GM23338 (cell line): ENCODE measurements around the gene CDKL1. TPM values are rescaled to one million over a fixed set of nuclear protein-coding genes. Genes with fewer than 3 reads are reported as not detected.
"Not testable (repeated sequence)": the region's sequence is repeated elsewhere in the genome, so short reads cannot be mapped to it uniquely, and the experiment has no call there.

Source experiments
- ATAC-seq: fragments of 200-7000 bp; cut with Tn5 transposase; 3 replicates; pipeline ENCODE4 v1.9.1; 2020
- DNase-seq: peaks from one replicate; pipeline ENCODE4 v3.0.0-alpha.2; 2015; ENCODE audit warnings: low spot score
- H2AFZ ChIP-seq: fragments of 200-600 bp; sonication (generic); 2 replicates; pipeline ENCODE4 v1.8.0; 2016; ENCODE audit warnings: antibody characterized with exemption, mild to moderate bottlenecking, moderate library complexity
- H3F3A ChIP-seq: fragments of 200-600 bp; sonication (generic); replicated peaks from 2 replicates; pipeline ENCODE4 v1.8.0; 2017; ENCODE audit warnings: antibody characterized with exemption, mixed run types, low read depth
- H3K27ac ChIP-seq: fragments of 200-600 bp; sonication (generic); 2 replicates; pipeline ENCODE4 v1.6.1; 2016; ENCODE audit warnings: low read depth
- H3K27me3 ChIP-seq: fragments of 200-600 bp; sonication (generic); 2 replicates; pipeline ENCODE4 v1.8.0; 2016; ENCODE audit warnings: mild to moderate bottlenecking, mixed run types, moderate library complexity; ENCODE audit not compliant: insufficient read depth
- H3K36me3 ChIP-seq: fragments of 200-600 bp; sonication (generic); 2 replicates; pipeline ENCODE4 v1.8.0; 2016; ENCODE audit warnings: mild to moderate bottlenecking; ENCODE audit not compliant: insufficient read depth
- H3K4me1 ChIP-seq: fragments of 200-600 bp; sonication (generic); 2 replicates; pipeline ENCODE4 v1.8.0; 2016; ENCODE audit warnings: mild to moderate bottlenecking, moderate library complexity; ENCODE audit not compliant: insufficient read depth
- H3K4me2 ChIP-seq: fragments of 200-600 bp; sonication (generic); 2 replicates; pipeline ENCODE4 v1.7.1; 2017; ENCODE audit warnings: mixed run types
- H3K4me3 ChIP-seq: fragments of 200-600 bp; sonication (generic); 2 replicates; pipeline ENCODE4 v1.6.1; 2016; ENCODE audit warnings: mixed run types
- H3K79me2 ChIP-seq: fragments of 200-600 bp; sonication (generic); replicated peaks from 2 replicates; pipeline ENCODE4 v1.8.0; 2017; ENCODE audit warnings: mild to moderate bottlenecking; ENCODE audit not compliant: insufficient read depth
- H3K9me2 ChIP-seq: fragments of 200-600 bp; sonication (generic); 2 replicates; pipeline ENCODE4 v1.8.0; 2017; ENCODE audit not compliant: insufficient read depth
- H4K20me1 ChIP-seq: fragments of 200-600 bp; sonication (generic); replicated peaks from 2 replicates; pipeline ENCODE4 v1.8.0; 2017; ENCODE audit warnings: mild to moderate bottlenecking; ENCODE audit not compliant: insufficient read depth
- H3K27ac Mint-ChIP-seq: 2 replicates; pipeline ENCODE4 v1.8.0; 2020; ENCODE audit warnings: inconsistent platforms, mild to moderate bottlenecking, moderate library complexity, mixed read lengths
- H3K27me3 Mint-ChIP-seq: 3 replicates; pipeline ENCODE4 v1.8.0; 2022; ENCODE audit warnings: low read depth, mild to moderate bottlenecking, moderate library complexity, mixed read lengths, inconsistent platforms; ENCODE audit not compliant: insufficient read depth, poor library complexity
- H3K36me3 Mint-ChIP-seq: 3 replicates; pipeline ENCODE4 v1.8.0; 2021; ENCODE audit warnings: low read depth, mild to moderate bottlenecking, inconsistent platforms, moderate library complexity, mixed read lengths
- H3K4me1 Mint-ChIP-seq: 3 replicates; pipeline ENCODE4 v1.8.0; 2020; ENCODE audit warnings: mild to moderate bottlenecking, inconsistent platforms, mixed read lengths
- H3K4me3 Mint-ChIP-seq: 3 replicates; pipeline ENCODE4 v1.8.0; 2021; ENCODE audit warnings: moderate library complexity, mild to moderate bottlenecking, inconsistent platforms, mixed read lengths
- H3K9me3 Mint-ChIP-seq: 3 replicates; pipeline ENCODE4 v1.8.0; 2020; ENCODE audit warnings: moderate library complexity, mild to moderate bottlenecking, inconsistent platforms, mixed read lengths
- CREB1 ChIP-seq: fragments of 250-450 bp; sonication (Bioruptor Pico); IDR thresholded peaks from 2 replicates; pipeline ENCODE4 v1.5.0; 2020; ENCODE audit warnings: low read depth, mild to moderate bottlenecking, moderate library complexity
- CTCF ChIP-seq, 2 experiments: fragments of 200-600 bp in 1 of 2; sonication (generic) in 1 of 2; conservative IDR thresholded peaks; 2 replicates each; pipeline versions ENCODE4 v1.5.1 to v1.6.1; 2016 to 2017; ENCODE audit warnings: antibody characterized with exemption in 2 of 2, low read depth in 2 of 2, mild to moderate bottlenecking in 2 of 2, moderate library complexity in 1 of 2
- JUNB ChIP-seq: IDR thresholded peaks from one replicate; pipeline ENCODE4 v1.6.1; 2016; ENCODE audit warnings: antibody characterized with exemption; ENCODE audit not compliant: unreplicated experiment
- NANOG ChIP-seq: IDR thresholded peaks from 2 replicates; pipeline ENCODE4 v1.6.1; 2016; ENCODE audit warnings: antibody characterized with exemption, borderline replicate concordance
- POLR2AphosphoS5 ChIP-seq: IDR thresholded peaks from 2 replicates; pipeline ENCODE4 v1.6.1; 2016; ENCODE audit warnings: antibody characterized with exemption, low read depth
- REST ChIP-seq: IDR thresholded peaks from one replicate; pipeline ENCODE4 v1.6.1; 2018; ENCODE audit warnings: antibody characterized with exemption; ENCODE audit not compliant: unreplicated experiment
- STAT1 ChIP-seq: IDR thresholded peaks from one replicate; pipeline ENCODE4 v1.6.1; 2016; ENCODE audit warnings: antibody characterized with exemption; ENCODE audit not compliant: unreplicated experiment
- ZNF331 ChIP-seq: fragments of 250-450 bp; sonication (Bioruptor Pico); IDR thresholded peaks from 2 replicates; pipeline ENCODE4 v1.5.0; 2020; ENCODE audit warnings: low read depth, mild to moderate bottlenecking, moderate library complexity
- ZNF462 ChIP-seq: fragments of 250-450 bp; sonication (Bioruptor Pico); IDR thresholded peaks from 2 replicates; pipeline ENCODE4 v1.5.0; 2020; ENCODE audit warnings: mild to moderate bottlenecking, moderate library complexity
- polyA plus RNA-seq: library from polyadenylated mRNA; unstranded; fragments of >200 nt; fragmentation: Nextera tagmentation; extraction: Ambion mirVana; gene quantifications from 2 replicates; pipeline ENCODE4 v1.2.1, GENCODE V29; 2016
- total RNA-seq: library from RNA; depleted of rRNA; stranded (reverse); fragments of >200 nt; shearing (Covaris generic); gene quantifications from 2 replicates; pipeline ENCODE4 v1.2.3, GENCODE V29; 2014

CDKL1 gene
- total and polyA plus RNA-seq, 2 experiments from 2014 or later, result 0.52 TPM

- TF ChIP-seq ZNF462 (CRISPR knock-in tag), result no peak
- TF ChIP-seq STAT1, result no peak
Observed at GRCh38 chr14:50318031-50318626, 78.6 kb downstream of the CDKL1 start (continued).

GRCh38 chr14:50314098-50314497 lies 82.6 kb downstream of the CDKL1 start:
- H3K9me2 ChIP-seq, H2AFZ ChIP-seq, H3F3A ChIP-seq, H3K27ac Mint-ChIP-seq, H3K4me2 ChIP-seq, H3K27ac ChIP-seq, H3K4me3 Mint-ChIP-seq, H3K4me3 ChIP-seq, ATAC-seq, H4K20me1 ChIP-seq, H3K27me3 ChIP-seq, DNase-seq: not testable (repeated sequence)
- Histone ChIP-seq H3K79me2 (peaks cover 64% of the 10 kb centered on the region), H3K4me1 (peaks cover 10% of the 10 kb centered on the region), H3K36me3 (peaks cover 13% of the 10 kb centered on the region)
- Mint-ChIP-seq H3K36me3 (peaks cover 50% of the 10 kb centered on the region), H3K27me3 (peaks cover 12% of the 10 kb centered on the region), H3K9me3 (peaks cover 20% of the 10 kb centered on the region), H3K4me1 (peaks cover 15% of the 10 kb centered on the region)

- Mint-ChIP-seq H3K4me1 (peaks cover 12% of the 10 kb centered on the region), H3K27me3 (peaks cover 13% of the 10 kb centered on the region), H3K27ac (peak overlapping the region; percentile 94), H3K4me3 (peak overlapping the region; percentile 90), H3K36me3 (peaks cover 56% of the 10 kb centered on the region), H3K9me3 (peaks cover 20% of the 10 kb centered on the region)
- peak overlapping the region; percentile 95 for H2AFZ ChIP-seq
- H3K4me2 ChIP-seq, result peak overlapping the region; percentile 93
- H3K27me3 ChIP-seq, result no peaks in the 10 kb centered on the region
- H3F3A ChIP-seq, result 0 out of 2 replicates have a peak, but pooled peaks cover 10% of the 10 kb centered on the region
- H3K9me2 ChIP-seq, result no peaks in the 10 kb centered on the region
- H4K20me1 ChIP-seq, result no peaks in the 10 kb centered on the region
- no peak for DNase-seq
- peaks cover 10% of the 10 kb centered on the region for H3K4me1 ChIP-seq
- H3K79me2 ChIP-seq, result peaks cover 69% of the 10 kb centered on the region
- H3K4me3 ChIP-seq, result peak overlapping the region; percentile 74
- peaks cover 13% of the 10 kb centered on the region for H3K36me3 ChIP-seq
- ATAC-seq, result peak; percentile 10; the same call in 2 of the 3 replicates
- peak overlapping the region; percentile 86; the same call in 1 of the 2 replicates for H3K27ac ChIP-seq
- TF ChIP-seq POLR2AphosphoS5 (no peak), NANOG (no peak), CTCF (conservative IDR thresholded peaks at IDR 0.05; ENCODE audit: low read depth in 2 of 2) (no peak), JUNB (no peak), ZNF331 (CRISPR knock-in tag) (no peak), REST (no peak), CREB1 (CRISPR knock-in tag) (no peak)
Observed at GRCh38 chr14:50312734-50313054, 84.0 kb downstream of the CDKL1 start.
